Mesendoderm (in vitro differentiated cells): ENCODE results near the gene RBP3.
A peak's percentile ranks its signal among the peaks of the same experiment; 100 is the strongest.

Experiments used
- DNase-seq: peaks from one replicate; pipeline ENCODE4 v3.0.0; 2013
- H2AK5ac ChIP-seq: 2 replicates; pipeline ENCODE4 v1.6.1; 2013; ENCODE audit warnings: low read length, inconsistent platforms
- H2BK120ac ChIP-seq: 2 replicates; pipeline ENCODE4 v1.6.1; 2013; ENCODE audit warnings: low read depth, mild to moderate bottlenecking, low read length, moderate library complexity, mixed read lengths
- H2BK15ac ChIP-seq: replicated peaks from 2 replicates; pipeline ENCODE4 v1.6.1; 2013; ENCODE audit warnings: low read depth, mild to moderate bottlenecking, moderate library complexity
- H2BK5ac ChIP-seq: 2 replicates; pipeline ENCODE4 v1.6.1; 2013; ENCODE audit warnings: low read length, inconsistent platforms
- H3K18ac ChIP-seq: 2 replicates; pipeline ENCODE4 v1.6.1; 2013; ENCODE audit warnings: mild to moderate bottlenecking, low read length, mixed read lengths
- H3K23ac ChIP-seq: one replicate; pipeline ENCODE4 v1.6.1; 2013; ENCODE audit warnings: low read length
- H3K27ac ChIP-seq: 2 replicates; pipeline ENCODE4 v1.5.1; 2013; ENCODE audit warnings: low read depth, mild to moderate bottlenecking, inconsistent platforms, low read length, moderate library complexity
- H3K27me3 ChIP-seq: 2 replicates; pipeline ENCODE4 v1.6.1; 2013; ENCODE audit warnings: low read length, control low read depth, mild to moderate bottlenecking, inconsistent platforms; ENCODE audit not compliant: insufficient read depth, poor library complexity
- H3K36me3 ChIP-seq: 2 replicates; pipeline ENCODE4 v1.6.1; 2013; ENCODE audit warnings: low read length, inconsistent platforms; ENCODE audit not compliant: control insufficient read depth, insufficient read depth
- H3K4ac ChIP-seq: one replicate; pipeline ENCODE4 v1.6.1; 2013; ENCODE audit warnings: low read depth, mild to moderate bottlenecking, low read length, moderate library complexity
- H3K4me1 ChIP-seq: 2 replicates; pipeline ENCODE4 v1.6.1; 2013; ENCODE audit warnings: low read depth, low read length, inconsistent platforms; ENCODE audit not compliant: control insufficient read depth
- H3K4me2 ChIP-seq: 2 replicates; pipeline ENCODE4 v1.6.1; 2013; ENCODE audit warnings: low read length
- H3K4me3 ChIP-seq: 2 replicates; pipeline ENCODE4 v1.5.1; 2013; ENCODE audit warnings: mild to moderate bottlenecking, low read length
- H3K56ac ChIP-seq: one replicate; pipeline ENCODE4 v1.6.1; 2013; ENCODE audit warnings: low read length
- H3K79me1 ChIP-seq: 2 replicates; pipeline ENCODE4 v1.6.1; 2013; ENCODE audit warnings: low read length, inconsistent platforms
- H3K79me2 ChIP-seq: 2 replicates; pipeline ENCODE4 v1.6.1; 2013; ENCODE audit warnings: mild to moderate bottlenecking, low read length; ENCODE audit not compliant: control insufficient read depth, insufficient read depth
- H3K9ac ChIP-seq: 2 replicates; pipeline ENCODE4 v1.6.1; 2013; ENCODE audit warnings: low read length, inconsistent platforms
- H4K5ac ChIP-seq: one replicate; pipeline ENCODE4 v1.6.1; 2013; ENCODE audit warnings: low read length
- H4K8ac ChIP-seq: one replicate; pipeline ENCODE4 v1.6.1; 2013; ENCODE audit warnings: low read depth, mild to moderate bottlenecking, control low read depth, low read length, moderate library complexity
- WGBS: extraction: QIAGEN DNeasy Blood & Tissue Kit; methylation state at CpG from one replicate; pipeline ENCODE4 v1.1.7; 2013; ENCODE audit warnings: low lambda C conversion rate, missing lambda C conversion rate; ENCODE audit not compliant: insufficient coverage; ENCODE audit errors: extremely low coverage; 5-methylcytosine and 5-hydroxymethylcytosine counted together

The RBP3 gene

DNA sequence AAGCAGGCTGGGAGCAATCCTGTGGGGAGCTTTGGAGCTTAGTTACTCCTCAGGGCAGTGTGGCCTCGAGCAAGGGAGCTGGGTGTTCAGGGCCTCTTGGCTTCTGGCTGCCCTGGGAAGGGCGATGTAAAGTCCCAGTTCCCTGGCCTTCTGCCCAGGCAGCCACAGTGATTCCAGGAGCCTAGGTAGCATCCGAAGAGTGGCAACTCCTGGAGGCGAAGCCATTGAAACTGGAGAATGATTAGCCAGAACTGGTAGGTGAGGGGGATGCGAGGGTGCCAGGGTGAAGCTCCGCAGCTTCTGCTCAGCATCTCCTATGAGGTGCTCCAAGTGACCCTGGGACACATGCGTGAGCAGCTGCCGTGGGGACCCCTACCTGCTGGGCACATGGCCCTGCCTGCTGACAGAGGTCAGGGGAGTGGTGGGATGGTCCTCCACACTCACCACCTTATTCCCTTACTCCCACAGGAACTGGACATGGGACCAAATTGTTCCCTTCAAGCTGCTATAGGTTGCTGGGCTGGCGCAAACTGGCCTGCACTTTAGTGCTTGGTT, 33.7 kb upstream of the RBP3 start:
- H3K18ac ChIP-seq: no peak overlapping the region
- H3K9ac ChIP-seq: no peak overlapping the region
- H3K4ac ChIP-seq: no peak overlapping the region
- no peak for DNase-seq
- H2BK15ac ChIP-seq: no peak overlapping the region
- no peaks in the 10 kb centered on the region for H3K27me3 ChIP-seq
- no peak overlapping the region for H4K8ac ChIP-seq
- H3K79me1 ChIP-seq: no peaks in the 10 kb centered on the region
- no peak overlapping the region for H3K56ac ChIP-seq
- no peaks in the 10 kb centered on the region for H3K4me1 ChIP-seq
- no peak overlapping the region for H2BK120ac ChIP-seq
- H2AK5ac ChIP-seq: no peak overlapping the region
- no peaks in the 10 kb centered on the region for H3K79me2 ChIP-seq
- H2BK5ac ChIP-seq: no peak overlapping the region
- H3K4me2 ChIP-seq: no peak overlapping the region
- no peak overlapping the region for H3K4me3 ChIP-seq
- H3K36me3 ChIP-seq: no peaks in the 10 kb centered on the region
- no CpG with 5 or more reads among the region's 9 CpGs for WGBS
- H4K5ac ChIP-seq: no peak overlapping the region
- no peak overlapping the region for H3K27ac ChIP-seq
- no peak overlapping the region for H3K23ac ChIP-seq

DNA sequence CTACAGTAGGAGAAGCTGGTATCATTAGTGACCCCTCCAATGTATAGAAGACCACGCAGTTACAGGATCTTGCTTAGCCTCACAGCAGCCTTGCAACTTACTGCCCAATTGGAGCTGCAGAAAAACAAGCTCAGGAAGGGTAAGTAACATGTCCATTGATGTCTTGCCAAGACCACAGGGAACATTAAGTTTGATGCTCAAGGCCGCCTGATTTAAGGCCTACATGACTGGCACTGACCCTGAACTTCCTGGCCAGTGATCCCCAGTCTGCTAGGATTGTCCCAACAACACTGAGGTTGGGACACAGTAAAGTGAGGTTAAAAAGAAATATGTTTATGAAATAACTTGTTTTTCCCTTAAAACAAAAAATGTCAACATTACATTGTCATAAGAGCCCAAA, 32.7 kb upstream of the RBP3 start:
- H3K79me2 ChIP-seq: no peaks in the 10 kb centered on the region
- no CpG with 5 or more reads among the region's 2 CpGs for WGBS
- H2BK120ac ChIP-seq: no peak overlapping the region
- no peak overlapping the region for H3K56ac ChIP-seq
- no peaks in the 10 kb centered on the region for H3K4me1 ChIP-seq
- no peaks in the 10 kb centered on the region for H3K79me1 ChIP-seq
- H2BK5ac ChIP-seq: no peak overlapping the region
- H2AK5ac ChIP-seq: no peak overlapping the region
- no peak overlapping the region for H4K8ac ChIP-seq
- H4K5ac ChIP-seq: no peak overlapping the region
- DNase-seq: no peak
- no peak overlapping the region for H3K4me3 ChIP-seq
- no peak overlapping the region for H3K27ac ChIP-seq
- no peak overlapping the region for H2BK15ac ChIP-seq
- no peak overlapping the region for H3K4ac ChIP-seq
- no peaks in the 10 kb centered on the region for H3K27me3 ChIP-seq
- H3K18ac ChIP-seq: no peak overlapping the region
- H3K23ac ChIP-seq: no peak overlapping the region
- no peak overlapping the region for H3K9ac ChIP-seq
- H3K36me3 ChIP-seq: no peaks in the 10 kb centered on the region
- H3K4me2 ChIP-seq: no peak overlapping the region

DNA sequence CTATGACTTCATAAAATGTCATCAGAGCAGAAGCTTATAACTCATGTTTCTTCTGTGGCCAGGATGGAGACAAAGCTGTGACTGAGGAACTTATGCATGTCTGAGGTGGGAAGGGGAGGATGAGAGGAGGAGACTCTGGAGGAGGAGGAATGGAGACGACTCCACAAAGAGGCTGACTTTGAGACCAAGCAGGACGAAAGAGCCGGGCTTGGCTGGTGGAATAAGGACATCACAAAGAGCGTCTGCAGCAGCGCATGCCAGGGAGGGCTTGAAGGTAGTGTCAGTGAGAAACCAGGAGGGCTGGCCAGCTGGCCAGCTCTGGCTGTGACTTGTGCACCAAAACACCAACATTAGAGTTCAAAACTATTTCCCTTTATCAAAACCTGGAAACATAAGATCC, 32.0 kb upstream of the RBP3 start:
- Histone ChIP-seq H3K27me3 (no peaks in the 10 kb centered on the region), H2AK5ac (no peak overlapping the region), H3K4ac (no peak overlapping the region), H2BK5ac (no peak overlapping the region), H3K27ac (no peak overlapping the region), H3K79me2 (no peaks in the 10 kb centered on the region), H3K4me3 (no peak overlapping the region), H3K56ac (no peak overlapping the region), H2BK15ac (no peak overlapping the region), H3K18ac (no peak overlapping the region), H2BK120ac (no peak overlapping the region), H3K36me3 (no peaks in the 10 kb centered on the region), H3K4me1 (no peaks in the 10 kb centered on the region), H3K4me2 (no peak overlapping the region), H3K79me1 (no peaks in the 10 kb centered on the region), H3K9ac (no peak overlapping the region), H3K23ac (no peak overlapping the region), H4K5ac (no peak overlapping the region), H4K8ac (no peak overlapping the region)
- WGBS: no CpG with 5 or more reads among the region's 5 CpGs
- no peak for DNase-seq

DNA sequence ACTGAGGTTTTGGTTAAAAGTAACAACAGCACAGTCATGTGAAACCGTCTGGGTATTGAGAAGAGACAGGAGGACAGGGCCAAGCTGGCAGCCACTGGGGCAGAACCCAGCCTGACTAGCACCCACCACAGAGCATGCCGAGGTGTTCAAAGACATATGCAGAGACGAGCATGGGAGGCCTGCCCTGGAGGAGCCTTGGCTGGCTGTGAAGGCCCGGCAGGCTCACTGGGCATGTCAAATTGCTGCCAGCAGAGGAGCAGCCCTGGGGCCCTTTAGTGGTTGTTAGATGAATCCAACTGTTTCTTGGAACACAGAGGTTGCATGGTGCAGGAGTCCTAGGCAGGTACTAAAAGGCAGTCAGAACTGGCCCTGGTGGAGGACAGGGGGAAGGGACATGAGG, 30.9 kb upstream of the RBP3 start:
- Histone ChIP-seq H3K27me3 (no peaks in the 10 kb centered on the region), H3K56ac (no peak overlapping the region), H2BK5ac (no peak overlapping the region), H3K18ac (no peak overlapping the region), H3K23ac (no peak overlapping the region), H3K36me3 (no peaks in the 10 kb centered on the region), H3K4me1 (no peaks in the 10 kb centered on the region), H3K27ac (no peak overlapping the region), H4K8ac (no peak overlapping the region), H3K4me3 (no peak overlapping the region), H3K9ac (no peak overlapping the region), H3K79me2 (no peaks in the 10 kb centered on the region), H3K4ac (no peak overlapping the region), H3K4me2 (no peak overlapping the region), H3K79me1 (no peaks in the 10 kb centered on the region), H2BK120ac (no peak overlapping the region), H2BK15ac (no peak overlapping the region), H2AK5ac (no peak overlapping the region), H4K5ac (no peak overlapping the region)
- peak; percentile 18 for DNase-seq
- WGBS: no CpG with 5 or more reads among the region's 4 CpGs

DNA sequence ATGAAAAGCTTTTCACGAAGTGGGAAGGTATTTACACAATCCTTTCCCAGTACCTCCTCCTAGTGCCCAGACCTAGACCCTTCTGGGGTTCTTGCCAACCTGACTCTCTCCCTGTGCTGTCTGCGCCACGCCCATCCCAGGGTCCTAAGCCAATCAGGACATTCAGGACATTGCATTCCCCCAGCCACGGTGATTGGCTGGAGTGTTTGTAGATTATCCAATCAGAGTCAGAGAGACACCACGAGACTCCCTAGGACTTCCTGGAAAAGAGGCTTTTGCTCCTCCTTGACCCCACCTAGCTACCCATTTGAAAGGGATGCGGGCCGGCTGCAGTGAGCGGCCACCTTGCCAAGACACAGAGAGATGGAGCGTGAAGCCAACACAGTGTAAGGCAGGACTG, 29.5 kb upstream of the RBP3 start:
- no peak overlapping the region for H3K18ac ChIP-seq
- H3K79me1 ChIP-seq: no peaks in the 10 kb centered on the region
- no peak overlapping the region for H3K23ac ChIP-seq
- no peak overlapping the region for H2BK120ac ChIP-seq
- H2BK5ac ChIP-seq: no peak overlapping the region
- no peak overlapping the region for H2BK15ac ChIP-seq
- H3K4ac ChIP-seq: no peak overlapping the region
- DNase-seq: peak; percentile 65
- H3K4me2 ChIP-seq: no peak overlapping the region
- WGBS: no CpG with 5 or more reads among the region's 9 CpGs
- H3K56ac ChIP-seq: no peak overlapping the region
- no peak overlapping the region for H3K27ac ChIP-seq
- no peak overlapping the region for H2AK5ac ChIP-seq
- no peak overlapping the region for H3K9ac ChIP-seq
- H4K8ac ChIP-seq: no peak overlapping the region
- no peak overlapping the region for H4K5ac ChIP-seq
- H3K79me2 ChIP-seq: no peaks in the 10 kb centered on the region
- H3K27me3 ChIP-seq: no peaks in the 10 kb centered on the region
- H3K4me3 ChIP-seq: no peak overlapping the region
- no peaks in the 10 kb centered on the region for H3K36me3 ChIP-seq
- H3K4me1 ChIP-seq: no peaks in the 10 kb centered on the region

DNA sequence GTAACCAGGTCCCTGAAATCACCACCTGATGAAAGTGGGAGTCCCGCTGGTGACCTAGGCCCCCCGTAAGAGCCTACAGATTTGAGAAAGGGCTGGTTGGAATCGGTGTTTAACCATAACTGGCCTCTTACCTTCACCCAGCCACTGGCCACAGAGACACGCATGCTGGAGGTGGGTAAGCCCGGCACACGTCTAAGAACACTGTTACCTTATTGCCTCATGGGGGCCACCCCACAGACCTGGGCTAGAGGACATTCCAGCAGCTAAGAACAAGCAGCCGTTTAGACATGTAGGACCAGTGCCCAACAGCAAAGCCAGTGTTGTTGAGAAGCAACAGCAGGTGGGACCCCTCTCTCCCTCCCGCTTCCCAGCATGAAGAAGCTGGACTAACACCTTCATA, 28.4 kb upstream of the RBP3 start:
- WGBS: no CpG with 5 or more reads among the region's 8 CpGs
- H3K36me3 ChIP-seq: no peaks in the 10 kb centered on the region
- H3K23ac ChIP-seq: no peak overlapping the region
- no peaks in the 10 kb centered on the region for H3K79me1 ChIP-seq
- H3K56ac ChIP-seq: no peak overlapping the region
- H3K27me3 ChIP-seq: no peaks in the 10 kb centered on the region
- no peak overlapping the region for H2BK120ac ChIP-seq
- no peak overlapping the region for H3K9ac ChIP-seq
- no peak overlapping the region for H3K4me2 ChIP-seq
- H2BK5ac ChIP-seq: no peak overlapping the region
- H3K4me1 ChIP-seq: no peaks in the 10 kb centered on the region
- no peak overlapping the region for H4K5ac ChIP-seq
- no peak overlapping the region for H3K4me3 ChIP-seq
- no peak overlapping the region for H3K18ac ChIP-seq
- no peak overlapping the region for H3K4ac ChIP-seq
- no peak for DNase-seq
- no peak overlapping the region for H2BK15ac ChIP-seq
- H3K27ac ChIP-seq: no peak overlapping the region
- no peak overlapping the region for H2AK5ac ChIP-seq
- H4K8ac ChIP-seq: no peak overlapping the region
- H3K79me2 ChIP-seq: no peaks in the 10 kb centered on the region
